ENCODE data around the gene PCDHGC3. TPM values are rescaled to one million over a fixed set of nuclear protein-coding genes. Genes with fewer than 3 reads are reported as not detected.

Gene PCDHGC3
- total RNA-seq, 1 experiment from 2014 or later = 1.2 TPM

GRCh38 chr5:141514330-141515133 is 38.8 kb downstream of the PCDHGC3 start:
- Histone ChIP-seq H4K20me1 (ENCODE audit: insufficient read depth) (no peaks in the 10 kb centered on the region), H3K4me2 (ENCODE audit: low read length) (no peak overlapping the region), H3K27ac (ENCODE audit: low read depth, low read length) (0 out of 2 replicates have a peak overlapping the region, but pooled peaks have one; percentile 4), H3K36me3 (ENCODE audit: control insufficient read depth in 1 of 2, insufficient read depth in 2 of 2, low read length in 2 of 2) (peaks cover 6 to 20% of the 10 kb centered on the region in 2 experiments; a peak in 1 of 4 replicates), H3K9ac (ENCODE audit: low read length) (no peak overlapping the region), H3K27me3 (ENCODE audit: insufficient read depth, low read length) (no peaks in the 10 kb centered on the region), H3K9me3 (ENCODE audit: control insufficient read depth in 1 of 2, insufficient read depth in 1 of 2, low read depth in 1 of 2, low read length in 2 of 2) (no peaks in the 10 kb centered on the region), H3K4me3 (replicated peaks in 1 of 2; ENCODE audit: low read depth in 1 of 2, low read length in 2 of 2) (no peak overlapping the region), H3K9me2 (ENCODE audit: insufficient read depth) (no peaks in the 10 kb centered on the region), H3K4me1 (ENCODE audit: control insufficient read depth in 1 of 2, insufficient read depth in 2 of 2, low read length in 2 of 2) (peaks cover 4 to 22% of the 10 kb centered on the region in 2 experiments), H3K79me2 (ENCODE audit: insufficient read depth, low read length) (peaks cover under 1% of the 10 kb centered on the region; the same call in 1 of the 2 replicates), H2AFZ (ENCODE audit: low read depth, low read length, poor library complexity, severe bottlenecking) (no peak overlapping the region)
- no peak for DNase-seq (ENCODE audit: low read depth, low spot score)
- RAD21 ChIA-PET (ENCODE audit: low non-redundant PET in 1 of 2, low total read pairs in 2 of 2, uncharacterized antibody in 2 of 2, unreplicated experiment in 2 of 2) = no interaction called here
- POLR2A ChIA-PET = no interaction called here
- no peak for ATAC-seq
- TF ChIP-seq ZBTB33 (IDR thresholded peaks at IDR 0.05; ENCODE audit: extremely low read depth, insufficient replicate concordance, low read length) (no peak), CEBPB (IDR thresholded peaks at IDR 0.05; ENCODE audit: low read depth) (no peak), EGR1 (IDR thresholded peaks at IDR 0.05; ENCODE audit: low read depth) (no peak), ELF1 (IDR thresholded peaks at IDR 0.05; ENCODE audit: borderline replicate concordance, low read depth) (no peak), FOSL1 (IDR thresholded peaks at IDR 0.05; ENCODE audit: low read depth) (no peak), JUND (IDR thresholded peaks at IDR 0.05) (no peak), REST (IDR thresholded peaks at IDR 0.05; ENCODE audit: low read depth) (no peak), CBX3 (IDR thresholded peaks at IDR 0.05; ENCODE audit: low read depth) (no peak)
- no TSS peak for BruUV-seq (replicated peaks)
- CTCF ChIA-PET = interaction anchor here (0.5 to 3.2 kb wide), 4 partner anchors 9 to 302 kb away, joined by 3 to 15 read pairs (median 7); partner anchors contain the start of gene PCDHGA10
- intact Hi-C loops (cut with micrococcal nuclease) = loop anchor here (5.0 kb wide), 1 partner anchor 787 kb away; no protein-coding TSS in a partner anchor
